DMS53 (cell line): ENCODE results near the gene SLC25A44.
"Not testable (repeated sequence)": the region's sequence is repeated elsewhere in the genome, so short reads cannot be mapped to it uniquely, and the experiment has no call there.

Experiments used
- DNase-seq: peaks from one replicate; lab custom pipeline; 2025; lab: John Stamatoyannopoulos, UW

The SLC25A44 gene

DNA sequence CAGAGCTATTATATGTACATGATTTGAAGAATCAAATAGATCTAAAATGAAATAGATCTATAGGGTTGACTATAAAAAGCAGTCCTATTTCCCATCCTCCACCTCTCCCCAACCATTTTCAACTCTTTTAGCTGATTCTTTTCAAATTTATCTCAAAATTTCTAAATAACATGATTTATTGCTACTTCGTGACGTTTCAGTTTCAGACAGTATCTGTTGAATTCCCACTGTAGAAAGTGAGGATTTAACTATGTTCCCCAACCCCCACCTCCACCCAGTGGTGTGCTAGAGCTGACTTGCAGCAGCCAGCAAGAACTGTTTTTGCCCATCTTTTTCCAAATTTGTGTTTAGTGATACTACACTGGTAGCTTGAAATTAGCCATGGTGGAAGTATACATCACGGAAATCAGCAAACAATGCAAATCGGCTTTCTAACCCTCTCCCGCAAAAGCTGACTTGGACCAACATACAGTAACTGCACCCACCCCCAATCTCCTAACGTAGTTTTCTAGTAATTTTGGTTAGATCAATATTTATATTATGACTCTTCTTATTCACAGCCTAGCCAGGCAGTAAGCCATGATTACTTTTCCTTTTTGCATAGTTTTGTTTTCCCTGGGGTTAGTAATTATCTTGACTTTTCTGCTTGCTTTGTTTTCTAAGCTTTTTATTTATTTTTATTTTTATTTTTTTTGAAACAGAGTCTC lies 29.6 kb upstream of the SLC25A44 start:
- DNase-seq, result no peak

DNA sequence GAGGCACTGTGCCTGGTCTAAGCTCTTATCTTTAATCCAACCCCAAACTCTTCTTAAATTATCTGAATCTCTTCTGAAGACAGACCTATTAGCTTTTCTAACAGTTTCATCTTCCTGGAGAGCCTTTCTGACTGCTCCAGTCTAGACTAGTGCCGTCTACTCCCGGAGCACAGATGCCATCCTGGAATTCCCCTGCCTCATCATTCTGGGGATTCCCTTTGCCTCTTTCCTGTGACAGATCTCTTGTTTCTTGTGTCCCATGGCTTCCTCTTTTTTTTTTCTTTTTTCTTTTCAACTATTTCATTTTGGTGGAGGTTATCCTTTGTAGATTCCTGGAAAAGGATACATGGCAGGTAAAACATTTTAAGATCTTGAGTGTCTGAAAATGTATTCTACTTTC lies 28.8 kb upstream of the SLC25A44 start:
- DNase-seq, result peak; percentile 42

- DNase-seq, result no peak
Observed at GRCh38 chr1:156167536-156167935, 26.4 kb upstream of the SLC25A44 start.

DNA sequence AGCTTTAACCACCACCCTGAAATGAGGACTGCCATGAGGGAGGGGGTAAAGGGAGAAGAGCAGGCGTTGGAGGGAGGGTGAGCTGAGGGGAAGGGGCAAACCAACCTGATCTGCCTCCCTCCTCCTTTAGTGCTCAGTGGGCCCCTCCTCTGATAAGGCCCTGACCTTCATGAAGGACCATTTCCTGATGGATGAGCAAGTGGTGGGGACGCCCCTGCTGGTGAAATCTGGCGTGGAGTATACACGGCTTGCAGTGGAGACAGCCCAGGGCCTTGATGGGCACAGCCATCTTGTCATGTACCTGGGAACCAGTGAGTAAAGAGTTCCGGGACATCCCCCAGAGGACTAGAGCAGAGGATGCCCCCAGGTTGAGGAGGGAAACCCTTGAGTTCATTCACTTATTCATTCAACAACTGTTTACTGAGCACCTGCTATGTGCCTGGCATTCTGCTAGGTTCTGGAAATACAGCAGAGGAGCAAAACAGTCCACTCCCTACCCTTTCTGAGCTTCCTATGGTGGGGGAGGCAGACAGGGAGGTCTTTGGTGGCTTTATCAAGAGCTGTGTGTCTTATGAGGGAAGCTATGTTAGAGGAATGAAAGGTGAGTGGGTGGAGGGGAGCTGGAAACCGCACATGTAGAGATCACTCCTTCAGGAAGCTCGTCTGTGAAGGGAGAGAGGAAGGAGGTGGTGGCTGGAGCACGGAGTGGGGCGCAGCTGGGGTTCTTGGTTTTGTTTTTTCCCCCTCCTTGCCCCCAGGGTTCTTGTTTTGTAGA lies 21.0 kb upstream of the SLC25A44 start:
- DNase-seq, result no peak

DNA sequence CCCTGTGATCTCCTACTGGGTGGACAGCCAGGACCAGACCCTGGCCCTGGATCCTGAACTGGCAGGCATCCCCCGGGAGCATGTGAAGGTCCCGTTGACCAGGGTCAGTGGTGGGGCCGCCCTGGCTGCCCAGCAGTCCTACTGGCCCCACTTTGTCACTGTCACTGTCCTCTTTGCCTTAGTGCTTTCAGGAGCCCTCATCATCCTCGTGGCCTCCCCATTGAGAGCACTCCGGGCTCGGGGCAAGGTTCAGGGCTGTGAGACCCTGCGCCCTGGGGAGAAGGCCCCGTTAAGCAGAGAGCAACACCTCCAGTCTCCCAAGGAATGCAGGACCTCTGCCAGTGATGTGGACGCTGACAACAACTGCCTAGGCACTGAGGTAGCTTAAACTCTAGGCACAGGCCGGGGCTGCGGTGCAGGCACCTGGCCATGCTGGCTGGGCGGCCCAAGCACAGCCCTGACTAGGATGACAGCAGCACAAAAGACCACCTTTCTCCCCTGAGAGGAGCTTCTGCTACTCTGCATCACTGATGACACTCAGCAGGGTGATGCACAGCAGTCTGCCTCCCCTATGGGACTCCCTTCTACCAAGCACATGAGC lies 17.2 kb upstream of the SLC25A44 start:
- no peak for DNase-seq

GRCh38 chr1:156177919-156178654 lies 15.8 kb upstream of the SLC25A44 start:
- no peak for DNase-seq

DNA sequence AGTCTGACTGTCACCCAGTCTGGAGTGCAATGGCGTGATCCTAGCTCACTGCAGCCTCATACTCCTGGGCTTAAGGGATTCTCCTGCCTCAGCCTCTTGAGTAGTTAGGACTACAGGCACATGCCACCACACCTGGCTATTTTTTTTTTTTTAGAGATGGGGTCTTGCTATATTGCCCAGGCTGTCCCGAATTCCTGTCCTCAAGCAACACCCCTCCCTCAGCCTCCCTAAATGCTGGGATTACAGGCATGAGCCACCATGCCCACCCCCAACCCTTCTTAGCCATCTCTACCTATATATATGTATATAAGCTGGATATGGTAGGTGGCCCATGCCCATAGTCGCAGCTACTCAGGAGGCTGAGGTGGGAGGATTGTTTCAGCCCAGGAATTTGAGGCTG lies 13.4 kb upstream of the SLC25A44 start:
- DNase-seq, result no peak

GRCh38 chr1:156181391-156181924 lies 12.4 kb upstream of the SLC25A44 start:
- not testable (repeated sequence) for DNase-seq

- not testable (repeated sequence) for DNase-seq
Observed at GRCh38 chr1:156182010-156182779, 11.7 kb upstream of the SLC25A44 start.

DNA sequence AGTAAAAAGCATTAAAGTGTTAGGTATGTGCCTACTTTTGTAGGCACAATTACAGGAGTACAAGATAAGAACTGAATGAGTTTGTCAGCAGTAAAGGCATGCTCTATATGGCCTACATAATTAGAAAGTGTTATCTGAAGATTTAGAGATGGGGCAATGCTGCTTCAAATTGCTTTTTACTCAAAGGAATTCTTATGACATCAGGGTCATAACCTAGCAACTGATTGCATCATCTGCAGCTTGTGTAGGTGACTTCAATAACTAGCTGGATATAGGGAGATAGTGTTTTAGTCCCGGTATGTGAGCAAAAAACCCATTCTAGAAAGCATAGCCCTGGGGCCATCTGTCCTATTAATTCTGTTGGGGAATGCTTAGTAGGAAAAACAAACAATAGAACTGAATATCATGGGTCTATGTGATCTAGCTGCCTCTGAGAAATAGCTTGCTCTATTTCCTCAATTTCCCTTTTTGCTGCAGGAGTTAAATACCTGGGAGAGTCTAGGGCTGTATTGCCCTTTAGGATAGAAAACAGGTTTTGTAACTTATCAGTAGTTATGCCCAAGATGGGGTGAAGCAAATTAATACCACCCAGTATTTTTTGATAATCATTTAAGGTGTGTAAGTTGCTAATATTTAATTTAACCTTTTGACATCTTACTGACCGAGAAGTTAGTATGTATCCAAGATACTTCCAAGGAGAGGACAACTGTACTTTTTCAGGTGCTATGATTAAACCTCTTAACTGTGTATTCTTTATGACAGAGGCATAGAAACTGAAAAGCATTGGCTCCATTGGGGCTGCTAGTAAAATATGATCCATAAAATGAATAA lies 7.3 kb upstream of the SLC25A44 start:
- DNase-seq, result not testable (repeated sequence)

DNA sequence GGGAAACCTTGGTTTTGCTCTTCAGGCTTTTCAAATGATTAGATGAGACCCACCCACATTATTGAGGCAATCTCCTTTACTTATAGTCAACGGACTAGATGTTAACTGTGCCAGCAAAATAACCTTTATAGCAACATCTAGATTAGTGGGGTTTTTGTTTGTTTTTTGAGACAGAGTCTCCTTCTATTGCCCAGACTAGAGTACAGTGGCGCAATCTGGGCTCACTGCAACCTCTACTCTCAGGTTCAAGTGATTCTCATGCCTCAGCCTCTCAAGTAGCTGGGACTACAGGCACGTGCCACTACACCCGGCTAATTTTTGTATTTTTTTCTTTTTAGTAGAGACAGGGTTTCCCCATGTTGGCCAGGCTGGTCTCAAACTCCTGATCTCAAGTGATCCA lies 3.6 kb upstream of the SLC25A44 start:
- not testable (repeated sequence) for DNase-seq

DNA sequence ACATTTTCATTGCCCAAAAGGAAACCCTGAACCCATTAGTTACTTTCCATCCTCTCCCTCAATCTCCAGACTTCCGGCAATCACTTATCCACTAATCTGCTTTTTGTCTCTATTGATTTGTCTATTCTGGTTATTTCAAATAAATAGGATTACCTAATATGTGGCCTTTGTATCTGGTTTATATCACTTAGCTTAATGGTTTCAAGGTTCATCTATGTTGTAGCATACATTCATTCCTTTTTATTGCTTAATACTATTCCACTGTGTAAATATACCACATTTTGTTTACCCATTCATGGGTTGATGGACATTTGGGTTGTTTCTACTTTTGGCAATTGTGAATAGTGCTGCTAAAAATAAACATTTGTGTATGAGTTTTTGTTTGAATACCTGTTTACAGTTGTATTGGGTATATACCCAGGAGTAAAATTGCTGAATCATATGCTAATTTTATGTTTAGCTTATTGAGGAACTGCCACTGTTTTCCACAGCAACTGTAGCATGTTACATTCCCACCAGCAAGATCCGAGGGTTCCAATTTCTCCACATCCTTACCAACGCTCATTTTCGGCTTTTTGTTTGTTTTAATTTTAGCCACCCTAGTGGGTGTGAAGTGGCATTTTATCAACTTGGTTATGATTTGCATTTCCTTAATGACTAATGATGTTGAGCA lies 2.5 kb upstream of the SLC25A44 start:
- no peak for DNase-seq

- DNase-seq, result no peak
Observed at GRCh38 chr1:156193208-156193487, 756 bp upstream of the SLC25A44 start.

DNA sequence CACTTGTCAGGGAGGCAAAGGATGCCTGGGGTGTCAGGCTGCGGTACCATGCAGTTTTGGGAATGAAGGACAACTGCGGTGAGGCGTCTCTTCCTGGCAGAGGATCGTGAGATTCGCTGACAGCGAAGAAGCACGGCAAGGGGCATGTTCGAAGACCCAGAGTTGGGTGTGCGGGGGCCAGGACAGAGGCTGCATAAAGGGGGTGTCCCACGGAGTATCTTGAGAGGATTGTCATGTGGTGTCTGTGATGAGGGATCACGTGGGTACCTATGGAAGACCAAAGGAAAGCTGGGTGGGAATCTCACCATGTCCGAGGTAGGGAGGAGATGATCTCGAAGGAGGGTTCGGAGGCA lies 372 bp downstream of the SLC25A44 start:
- peak; percentile 51 for DNase-seq

GRCh38 chr1:156195853-156196252 lies 1.9 kb downstream of the SLC25A44 start:
- no peak for DNase-seq

DNA sequence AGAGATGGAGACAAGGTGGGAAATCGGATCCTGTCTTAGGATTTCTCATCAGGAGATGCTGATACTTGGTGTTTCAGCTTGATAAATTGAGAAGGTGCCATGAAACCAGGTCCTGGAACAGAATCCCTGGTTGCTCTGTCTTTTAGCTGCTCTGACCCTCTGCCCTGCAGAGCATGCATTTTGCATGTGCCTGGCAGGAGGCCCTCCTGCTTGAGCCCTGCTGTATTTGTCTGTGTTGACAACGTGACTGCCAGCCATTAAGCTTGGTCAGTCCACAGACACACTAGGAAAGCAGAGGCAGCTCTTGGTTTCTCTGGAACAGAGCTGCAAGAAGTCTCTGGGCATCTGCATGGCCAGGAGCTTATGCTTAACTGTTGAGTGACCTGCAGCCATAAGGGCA lies 2.5 kb downstream of the SLC25A44 start:
- no peak for DNase-seq

GRCh38 chr1:156198831-156199349 lies 5.0 kb downstream of the SLC25A44 start:
- no peak for DNase-seq

DNA sequence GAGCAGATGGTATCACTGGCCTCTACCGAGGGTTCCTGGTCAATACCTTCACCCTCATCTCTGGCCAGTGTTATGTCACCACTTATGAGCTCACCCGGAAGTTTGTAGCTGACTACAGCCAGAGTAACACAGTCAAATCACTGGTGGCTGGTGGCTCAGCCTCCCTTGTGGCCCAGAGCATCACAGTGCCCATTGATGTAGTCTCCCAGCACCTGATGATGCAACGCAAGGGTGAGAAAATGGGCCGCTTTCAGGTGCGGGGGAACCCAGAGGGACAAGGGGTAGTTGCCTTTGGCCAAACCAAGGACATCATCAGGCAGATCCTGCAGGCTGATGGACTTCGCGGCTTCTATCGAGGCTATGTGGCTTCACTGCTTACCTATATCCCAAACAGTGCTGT lies 6.1 kb downstream of the SLC25A44 start:
- no peak for DNase-seq

DNA sequence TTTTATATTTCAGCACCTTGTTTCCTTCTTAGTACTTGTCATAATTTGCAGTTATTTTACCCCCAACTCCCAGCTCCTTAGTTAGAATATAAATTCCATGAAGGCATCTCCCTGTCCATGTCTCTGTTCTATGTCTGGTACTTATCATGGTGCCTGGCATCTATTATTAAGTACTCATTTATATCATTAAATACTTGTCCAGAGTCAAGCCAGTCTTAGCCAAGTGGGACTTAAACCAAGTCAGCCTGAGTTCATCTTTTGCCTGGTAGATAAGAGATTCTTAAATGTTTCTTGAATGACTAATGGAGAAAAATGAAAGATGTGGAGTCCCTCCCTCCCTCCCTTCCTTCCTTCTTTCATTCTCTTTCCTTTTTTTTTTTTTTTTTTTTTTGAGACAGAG lies 9.4 kb downstream of the SLC25A44 start:
- DNase-seq, result no peak

- no peak for DNase-seq
Observed at GRCh38 chr1:156204686-156205085, 10.8 kb downstream of the SLC25A44 start.
